HG03095 (cell line): Measurements from ENCODE around the gene FBXO30.

Experiments
- ATAC-seq: cut with Tn5 transposase; IDR thresholded peaks from one replicate; pipeline ENCODE4 v1.9.1; 2021; ENCODE audit warnings: moderate library complexity; ENCODE audit not compliant: unreplicated experiment

FBXO30 gene

DNA sequence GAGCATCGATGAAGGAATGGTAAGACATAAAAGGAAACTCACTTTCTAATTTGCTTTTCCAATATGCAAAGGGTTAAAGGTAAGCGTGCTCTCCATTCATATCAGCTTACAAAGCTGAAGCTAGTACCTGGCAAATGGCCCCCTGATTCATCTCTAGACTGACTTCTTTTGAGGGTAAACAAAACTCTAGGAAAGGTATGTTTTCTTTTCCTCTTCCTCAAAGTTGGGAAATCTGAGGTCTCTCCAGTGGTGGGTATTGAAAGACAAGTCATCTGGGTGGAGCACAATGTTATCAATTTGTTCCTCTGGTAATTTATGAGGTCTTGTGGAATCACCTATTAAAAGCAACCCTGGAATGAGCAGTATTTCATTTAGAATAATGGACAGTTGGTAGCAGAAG lies 7.9 kb upstream of the FBXO30 start:
- ATAC-seq = no peak

- no peak for ATAC-seq
These were observed 5.4 kb upstream of the FBXO30 start for GRCh38 chr6:145819994-145820393.

DNA sequence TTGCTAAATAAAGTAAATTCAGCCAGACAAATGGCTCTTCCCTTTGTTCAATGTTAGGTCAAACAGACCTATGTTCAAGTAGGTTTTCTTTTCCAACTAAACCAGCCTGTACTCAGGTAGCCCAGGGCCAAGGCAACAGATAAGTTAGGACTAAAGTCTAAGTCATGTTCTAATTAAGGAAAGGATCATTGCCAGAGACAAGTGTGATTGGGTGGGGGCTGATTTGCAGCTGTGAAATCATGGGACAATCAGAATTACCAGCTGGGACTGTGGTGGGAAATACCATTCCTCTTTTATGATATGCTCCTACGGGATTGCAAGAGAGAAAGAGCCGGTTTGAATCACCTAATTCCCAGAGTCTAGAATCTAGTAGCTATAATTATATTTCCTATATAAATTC lies 4.2 kb upstream of the FBXO30 start:
- no peak for ATAC-seq

- ATAC-seq = no peak
These were observed 1.8 kb upstream of the FBXO30 start for GRCh38 chr6:145816392-145816791.

- ATAC-seq = peak; percentile 3
These were observed 997 bp upstream of the FBXO30 start for GRCh38 chr6:145815309-145816274.

GRCh38 chr6:145814035-145814500 lies 527 bp downstream of the FBXO30 start:
- ATAC-seq = peak; percentile 6

- no peak for ATAC-seq
These were observed 1.1 kb downstream of the FBXO30 start for GRCh38 chr6:145813285-145814034.

- no peak for ATAC-seq
These were observed 2.9 kb downstream of the FBXO30 start for GRCh38 chr6:145811741-145812140.

GRCh38 chr6:145809785-145810184 lies 4.8 kb downstream of the FBXO30 start:
- ATAC-seq = peak; percentile 6

DNA sequence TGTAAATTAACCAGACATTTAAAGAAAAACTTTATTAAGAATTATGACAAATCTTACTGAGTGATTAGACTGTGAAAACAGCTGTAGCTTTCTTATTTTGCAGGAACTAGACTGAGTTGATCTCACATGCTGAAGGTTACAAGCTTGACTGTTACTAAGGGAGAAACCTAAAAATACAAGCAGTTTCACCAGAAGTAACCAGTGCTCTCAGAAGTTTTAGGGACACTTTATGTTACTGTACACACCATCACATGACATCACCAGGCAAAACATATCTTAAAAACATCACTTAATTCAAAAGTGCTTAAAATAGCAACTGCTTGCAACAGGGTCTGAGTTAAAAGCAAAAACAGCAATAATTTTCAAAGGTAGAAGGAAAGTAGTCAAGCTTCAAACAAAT lies 5.4 kb downstream of the FBXO30 start:
- peak; percentile 86 for ATAC-seq

GRCh38 chr6:145808239-145808638 lies 6.4 kb downstream of the FBXO30 start:
- no peak for ATAC-seq

DNA sequence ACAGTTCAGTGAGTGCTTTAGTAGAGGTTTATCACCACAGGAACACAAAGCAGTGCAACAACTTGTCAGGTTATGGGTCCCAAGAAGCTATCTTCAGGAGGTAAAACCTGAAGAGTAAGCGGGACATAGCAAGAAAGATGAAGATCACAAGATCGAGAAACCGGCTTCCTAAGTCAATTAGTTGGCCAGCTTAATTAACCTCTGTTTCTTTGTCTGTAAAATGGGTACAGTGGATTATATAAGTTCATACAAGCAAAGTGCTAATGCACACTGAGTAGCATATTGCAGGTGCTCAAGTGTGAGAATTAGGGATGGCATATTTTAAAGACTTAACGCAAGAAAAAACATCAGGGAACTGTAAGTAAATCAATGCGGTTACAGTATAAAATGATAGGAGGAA lies 12.5 kb downstream of the FBXO30 start:
- no peak for ATAC-seq

DNA sequence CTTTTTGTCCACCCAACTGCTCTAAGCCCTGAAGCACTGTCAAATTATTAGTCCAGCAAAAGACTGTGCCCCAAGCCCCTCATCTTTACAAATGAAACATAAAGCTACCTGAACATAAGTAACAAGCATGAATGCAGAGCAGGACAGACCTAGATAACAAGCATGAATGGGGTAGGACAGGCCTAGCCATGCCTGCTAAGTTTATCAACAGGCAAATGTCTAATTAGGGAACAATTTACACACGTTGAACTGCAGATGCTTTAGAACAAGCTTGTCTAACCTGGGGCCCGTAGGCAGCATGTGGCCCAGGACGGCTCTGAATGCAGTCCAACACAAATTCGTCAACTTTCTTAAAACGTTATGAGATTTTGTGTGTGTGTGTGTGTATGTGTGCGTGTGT lies 13.6 kb downstream of the FBXO30 start:
- no peak for ATAC-seq

DNA sequence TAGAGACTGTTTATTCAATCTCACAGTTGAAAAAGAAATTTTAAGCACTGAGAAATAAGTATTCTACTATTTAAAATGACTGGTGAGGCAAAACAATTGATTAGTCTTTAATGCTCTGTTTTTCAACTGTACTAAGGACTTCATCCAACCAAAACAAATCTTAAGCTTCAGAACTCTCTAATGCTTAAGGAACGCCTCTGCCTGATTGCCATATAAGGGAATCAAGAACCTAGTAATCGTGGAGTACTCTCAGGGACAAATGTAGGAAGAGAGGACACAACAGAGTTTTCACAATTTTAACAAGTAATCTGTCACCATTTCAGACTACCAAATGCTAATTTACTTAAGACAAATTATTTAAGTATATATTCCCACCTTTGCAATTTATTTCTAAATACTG lies 16.1 kb downstream of the FBXO30 start:
- ATAC-seq = no peak

- ATAC-seq = no peak
These were observed 25.2 kb downstream of the FBXO30 start for GRCh38 chr6:145789443-145789842.

GRCh38 chr6:145787688-145788087 lies 26.9 kb downstream of the FBXO30 start:
- no peak for ATAC-seq

- peak; percentile 84 for ATAC-seq
These were observed 29.9 kb downstream of the FBXO30 start for GRCh38 chr6:145784683-145785082.

- ATAC-seq = no peak
These were observed 30.8 kb downstream of the FBXO30 start for GRCh38 chr6:145783796-145784195.

DNA sequence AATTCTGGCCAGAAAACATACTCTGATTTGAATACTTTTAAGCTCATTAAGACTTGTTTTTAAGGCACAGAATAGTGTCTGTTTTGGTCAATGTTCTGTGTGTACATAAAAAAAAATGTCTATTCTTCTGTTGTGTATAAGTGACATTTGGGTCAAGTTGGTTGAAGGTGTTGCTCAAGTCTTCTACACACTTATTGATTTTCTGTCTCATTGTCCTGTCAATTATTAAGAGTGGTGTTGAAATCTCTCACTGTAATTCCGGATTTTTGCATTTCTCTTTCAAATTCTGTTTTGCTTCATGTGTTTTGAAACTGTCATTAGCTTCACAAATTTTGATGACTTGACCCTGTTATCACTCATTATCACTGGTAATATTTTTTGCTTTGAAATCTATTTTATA lies 41.7 kb downstream of the FBXO30 start:
- no peak for ATAC-seq

- no peak for ATAC-seq
These were observed 49.1 kb downstream of the FBXO30 start for GRCh38 chr6:145765449-145765848.

GRCh38 chr6:145763742-145764141 lies 50.9 kb downstream of the FBXO30 start:
- no peak for ATAC-seq

DNA sequence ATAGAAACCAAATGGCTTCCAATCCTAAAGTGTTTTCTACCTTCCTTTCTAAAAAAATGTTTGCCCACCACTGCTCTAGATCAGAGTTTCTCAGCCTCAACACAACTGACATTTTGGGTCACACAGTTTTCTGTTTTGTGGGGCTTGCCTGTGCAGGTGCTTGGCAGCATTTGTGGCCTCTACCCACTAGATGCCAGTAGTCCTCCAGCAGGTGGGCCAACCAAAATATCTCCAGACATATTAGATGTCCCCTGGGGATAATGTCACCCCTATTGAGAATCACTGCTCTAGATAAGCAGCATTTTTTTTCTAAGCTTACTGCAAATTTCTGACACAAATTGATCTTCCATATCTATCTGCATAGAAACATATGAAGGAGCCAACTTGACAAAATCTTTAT lies 53.0 kb downstream of the FBXO30 start:
- ATAC-seq = no peak
